K562 (cell line): ENCODE data around the gene PLPPR2. TPM values are rescaled to one million over a fixed set of nuclear protein-coding genes. Genes with fewer than 3 reads are reported as not detected.

ENCODE experiments used
- BCOR ChIP-seq: fragments of 450-650 bp; IDR thresholded peaks from 2 replicates; pipeline ENCODE4 v1.6.1; 2016
- BRF2 ChIP-seq: IDR thresholded peaks from 3 replicates; pipeline ENCODE4 v1.6.1; 2011; ENCODE audit warnings: borderline replicate concordance, mild to moderate bottlenecking; ENCODE audit not compliant: insufficient read length, insufficient read depth
- GABPB1 ChIP-seq: sonication (generic); formaldehyde crosslinking; IDR thresholded peaks from 2 replicates; pipeline ENCODE4 v1.8.0; 2022; ENCODE audit warnings: mild to moderate bottlenecking, missing genetic modification reagents
- MIER1 ChIP-seq: fragments of 450-650 bp; IDR thresholded peaks from 2 replicates; pipeline ENCODE4 v1.6.1; 2016; ENCODE audit warnings: antibody characterized with exemption, mild to moderate bottlenecking, low read depth
- NRF1 ChIP-seq, 2 experiments: fragments of 450-650 bp; IDR thresholded peaks in 1 of 2; conservative IDR thresholded peaks in 1 of 2; 2 replicates each; pipeline ENCODE4 v1.6.1; 2014; ENCODE audit warnings: mild to moderate bottlenecking in 2 of 2
- POLR2G ChIP-seq: fragments of 200-400 bp; formaldehyde crosslinking; IDR thresholded peaks from 2 replicates; pipeline ENCODE4 v1.6.1; 2017; ENCODE audit warnings: low read depth, mild to moderate bottlenecking, antibody characterized with exemption, low read length, moderate library complexity
- SIN3A ChIP-seq, 2 experiments: fragments of 150-350 bp in 1 of 2; IDR thresholded peaks; 2 replicates each; pipeline ENCODE4 v1.6.1; 2011 to 2016; ENCODE audit warnings: borderline replicate concordance in 2 of 2, low read depth in 2 of 2, low read length in 2 of 2, mild to moderate bottlenecking in 2 of 2, moderate library complexity in 2 of 2; ENCODE audit not compliant: control insufficient read depth in 1 of 2
- ZBTB1 ChIP-seq: sonication (generic); formaldehyde crosslinking; IDR thresholded peaks from 2 replicates; pipeline ENCODE4 v1.8.1; 2023; ENCODE audit warnings: missing genetic modification reagents, low read depth, mild to moderate bottlenecking, borderline replicate concordance
- ZBTB2 ChIP-seq: fragments of 450-650 bp; IDR thresholded peaks from 2 replicates; pipeline ENCODE4 v1.6.1; 2016; ENCODE audit warnings: antibody characterized with exemption
- ZNF263 ChIP-seq: sonication (generic); formaldehyde crosslinking; IDR thresholded peaks from 2 replicates; pipeline ENCODE4 v1.8.0; 2022; ENCODE audit warnings: mild to moderate bottlenecking, missing genetic modification reagents, borderline replicate concordance
- polyA plus RNA-seq, 8 experiments: library from polyadenylated mRNA; depleted of rRNA in 4 of 8; stranded (reverse) in 5 of 8; unstranded in 3 of 8; fragments of >200 nt; fragmentation: Nextera tagmentation in 2 of 8; fragmentation: Illumina TruSeq in 1 of 8; extraction: Ambion mirVana in 2 of 8; extraction: Trizol in 1 of 8; gene quantifications; 2 replicates each; pipeline versions ENCODE4 v1.2.1 to v1.2.3, GENCODE V29; 2011 to 2014; ENCODE audit warnings: inconsistent platforms in 1 of 8, missing spikeins in 1 of 8
- total RNA-seq, 7 experiments: library from RNA; depleted of rRNA in 6 of 7; stranded (reverse); fragments of >200 nt in 6 of 7; fragmentation: Illumina TruSeq in 2 of 7; extraction: Trizol in 2 of 7; gene quantifications; 2 replicates each; pipeline versions ENCODE4 v1.2.1 to v1.2.3, GENCODE V29; 2011 to 2021; ENCODE audit warnings: low replicate concordance in 1 of 7

PLPPR2 gene
- total and polyA plus RNA-seq, 9 of the 15 experiments (the other 6 are each of a cell fraction or from before 2014, with no cell fraction given) = 0.49 to 15.9 (median 3.4) TPM

DNA sequence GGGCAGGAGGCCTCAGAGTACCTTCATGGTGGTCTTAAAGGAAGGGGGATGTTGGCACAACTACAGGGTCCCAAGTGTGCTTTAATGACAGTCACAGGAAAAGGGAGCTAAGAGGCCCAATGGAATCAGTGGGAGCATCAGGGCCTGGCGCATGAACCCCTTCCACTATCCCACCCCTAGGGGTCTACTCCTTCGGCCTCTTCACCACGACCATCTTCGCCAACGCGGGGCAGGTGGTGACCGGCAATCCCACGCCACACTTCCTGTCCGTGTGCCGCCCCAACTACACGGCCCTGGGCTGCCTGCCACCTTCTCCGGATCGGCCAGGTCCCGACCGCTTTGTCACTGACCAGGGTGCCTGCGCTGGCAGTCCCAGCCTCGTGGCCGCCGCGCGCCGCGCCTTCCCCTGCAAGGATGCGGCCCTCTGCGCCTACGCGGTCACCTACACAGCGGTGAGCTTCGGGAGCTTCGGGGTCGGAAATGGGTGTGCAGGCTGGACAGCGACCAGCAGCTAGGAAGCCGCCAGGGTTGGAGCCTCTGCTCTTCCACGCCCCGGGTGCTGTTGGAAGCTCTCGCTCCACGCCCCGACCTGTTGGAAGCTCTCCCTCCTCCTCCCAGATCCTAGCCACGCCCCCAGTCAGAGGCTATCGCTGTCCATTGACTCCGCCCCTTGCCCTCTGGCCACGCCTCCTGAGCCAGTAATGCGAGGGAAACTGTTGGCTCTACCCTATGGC lies 6.0 kb downstream of the PLPPR2 start (continued):
- TF ChIP-seq ZBTB2 = 0 out of 2 replicates have a peak, but pooled peaks have one; percentile 13
- 0 out of 2 replicates have a peak, but pooled peaks have one; percentile 41 for TF ChIP-seq GABPB1 (CRISPR knock-in tag)
- TF ChIP-seq ZNF263 (CRISPR knock-in tag) = peak; percentile 70; the same call in 1 of the 2 replicates
- TF ChIP-seq MIER1 = 0 out of 2 replicates have a peak, but pooled peaks have one; percentile 55
- TF ChIP-seq NRF1 (conservative IDR thresholded peaks at IDR 0.05 in 1 of 2, IDR thresholded peaks at IDR 0.05 in 1 of 2) = peak; percentile 48 to 65; a peak in 3 of 4 replicates
- TF ChIP-seq BCOR = no peak
- TF ChIP-seq POLR2G = peak; percentile 64
- TF ChIP-seq SIN3A (IDR thresholded peaks at IDR 0.05; ENCODE audit: borderline replicate concordance in 2 of 2, control insufficient read depth in 1 of 2, low read depth in 2 of 2, low read length in 2 of 2) = peak in 1 of 2 experiments; percentile 51; a peak in 1 of 4 replicates
- no peak for TF ChIP-seq BRF2
- peak; percentile 42; the same call in 1 of the 2 replicates for TF ChIP-seq ZBTB1 (CRISPR knock-in tag)
- TF ChIP-seq, all 486 proteins: peak for 23
